ENCODE data around the gene KIAA1549. TPM values are rescaled to one million over a fixed set of nuclear protein-coding genes. Genes with fewer than 3 reads are reported as not detected.

The KIAA1549 gene
- total and polyA plus RNA-seq, 2 donors, result 0.48 to 1.9 TPM

- Histone ChIP-seq H3K4me1 (ENCODE audit: control insufficient read depth in 2 of 2, insufficient read depth in 2 of 2, low read length in 2 of 2) (peaks cover 23 to 24% of the 10 kb centered on the region in 2 donors), H3K27ac (ENCODE audit: low read depth in 1 of 2, low read length in 1 of 2) (no peak overlapping the region), H3K36me3 (ENCODE audit: control insufficient read depth in 2 of 2, insufficient read depth in 2 of 2, low read length in 1 of 2) (no peaks in the 10 kb centered on the region), H3K4me3 (ENCODE audit: low read length in 2 of 2) (no peak overlapping the region), H3K27me3 (ENCODE audit: control insufficient read depth in 2 of 2, insufficient read depth in 1 of 2, low read length in 1 of 2) (no peaks in the 10 kb centered on the region), H3K9me3 (ENCODE audit: control insufficient read depth in 2 of 2, insufficient read depth in 1 of 2, low read length in 1 of 2) (no peaks in the 10 kb centered on the region)
- WGBS, result 95% methylated on average over 8 of the region's 8 CpGs
- DNase-seq (ENCODE audit: low read depth in 6 of 9, low spot score in 9 of 9), result no peak
Observed at GRCh38 chr7:138898802-138899201, 82.4 kb downstream of the KIAA1549 start.

DNA sequence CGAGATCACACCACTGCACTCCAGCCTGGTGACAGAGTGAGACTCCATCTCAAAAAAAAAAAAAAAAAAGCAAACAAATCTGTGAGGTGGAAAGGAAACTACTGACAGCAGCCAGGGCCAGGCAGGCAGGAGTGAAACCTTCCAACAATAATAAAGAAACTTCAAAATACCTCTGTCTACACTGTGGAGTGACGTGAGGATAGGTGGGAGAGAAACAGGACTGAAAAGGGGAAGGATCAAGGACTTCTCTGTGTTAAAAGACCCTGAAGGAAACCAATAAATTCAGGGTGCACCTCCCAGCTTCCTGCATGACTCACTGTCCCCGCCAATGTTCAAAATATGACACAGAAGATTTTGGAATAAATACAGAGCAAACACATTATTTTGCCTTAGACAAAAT lies 82.9 kb downstream of the KIAA1549 start:
- peak in 1 of 9 donors; percentile 41 for DNase-seq (ENCODE audit: low read depth in 6 of 9, low spot score in 9 of 9)
- Histone ChIP-seq H3K4me1 (ENCODE audit: control insufficient read depth in 2 of 2, insufficient read depth in 2 of 2, low read length in 2 of 2) (peaks cover 19 to 20% of the 10 kb centered on the region in 2 donors), H3K9me3 (ENCODE audit: control insufficient read depth in 2 of 2, insufficient read depth in 1 of 2, low read length in 1 of 2) (no peaks in the 10 kb centered on the region), H3K27ac (ENCODE audit: low read depth in 1 of 2, low read length in 1 of 2) (no peak overlapping the region), H3K36me3 (ENCODE audit: control insufficient read depth in 2 of 2, insufficient read depth in 2 of 2, low read length in 1 of 2) (no peaks in the 10 kb centered on the region), H3K4me3 (ENCODE audit: low read length in 2 of 2) (no peak overlapping the region), H3K27me3 (ENCODE audit: control insufficient read depth in 2 of 2, insufficient read depth in 1 of 2, low read length in 1 of 2) (no peaks in the 10 kb centered on the region)
- WGBS, result 45% methylated on average over 3 of the region's 3 CpGs

GRCh38 chr7:138895679-138896078 lies 85.5 kb downstream of the KIAA1549 start:
- DNase-seq (ENCODE audit: low read depth in 6 of 9, low spot score in 9 of 9), result no peak
- 97% methylated on average over 7 of the region's 7 CpGs for WGBS
- H3K27ac ChIP-seq (ENCODE audit: low read depth in 1 of 2, low read length in 1 of 2), result no peak overlapping the region
- no peaks in the 10 kb centered on the region for H3K36me3 ChIP-seq (ENCODE audit: control insufficient read depth in 2 of 2, insufficient read depth in 2 of 2, low read length in 1 of 2)
- H3K9me3 ChIP-seq (ENCODE audit: control insufficient read depth in 2 of 2, insufficient read depth in 1 of 2, low read length in 1 of 2), result no peaks in the 10 kb centered on the region
- peaks cover 6 to 9% of the 10 kb centered on the region in 2 donors for H3K4me1 ChIP-seq (ENCODE audit: control insufficient read depth in 2 of 2, insufficient read depth in 2 of 2, low read length in 2 of 2)
- no peaks in the 10 kb centered on the region for H3K27me3 ChIP-seq (ENCODE audit: control insufficient read depth in 2 of 2, insufficient read depth in 1 of 2, low read length in 1 of 2)
- H3K4me3 ChIP-seq (ENCODE audit: low read length in 2 of 2), result no peak overlapping the region

GRCh38 chr7:138893258-138893657 lies 87.9 kb downstream of the KIAA1549 start:
- H3K27me3 ChIP-seq (ENCODE audit: control insufficient read depth in 2 of 2, insufficient read depth in 1 of 2, low read length in 1 of 2), result no peaks in the 10 kb centered on the region
- H3K27ac ChIP-seq (ENCODE audit: low read depth in 1 of 2, low read length in 1 of 2), result no peak overlapping the region
- 97% methylated on average over 4 of the region's 4 CpGs for WGBS
- H3K9me3 ChIP-seq (ENCODE audit: control insufficient read depth in 2 of 2, insufficient read depth in 1 of 2, low read length in 1 of 2), result no peaks in the 10 kb centered on the region
- H3K36me3 ChIP-seq (ENCODE audit: control insufficient read depth in 2 of 2, insufficient read depth in 2 of 2, low read length in 1 of 2), result no peaks in the 10 kb centered on the region
- no peak overlapping the region for H3K4me3 ChIP-seq (ENCODE audit: low read length in 2 of 2)
- no peak for DNase-seq (ENCODE audit: low read depth in 6 of 9, low spot score in 9 of 9)
- H3K4me1 ChIP-seq (ENCODE audit: control insufficient read depth in 2 of 2, insufficient read depth in 2 of 2, low read length in 2 of 2), result peaks cover 6% of the 10 kb centered on the region in 2 donors

GRCh38 chr7:138892812-138893211 lies 88.4 kb downstream of the KIAA1549 start:
- DNase-seq (ENCODE audit: low read depth in 6 of 9, low spot score in 9 of 9), result no peak
- no peak overlapping the region for H3K27ac ChIP-seq (ENCODE audit: low read depth in 1 of 2, low read length in 1 of 2)
- WGBS, result 98% methylated on average over 5 of the region's 5 CpGs
- no peaks in the 10 kb centered on the region for H3K27me3 ChIP-seq (ENCODE audit: control insufficient read depth in 2 of 2, insufficient read depth in 1 of 2, low read length in 1 of 2)
- H3K4me3 ChIP-seq (ENCODE audit: low read length in 2 of 2), result no peak overlapping the region
- no peaks in the 10 kb centered on the region for H3K36me3 ChIP-seq (ENCODE audit: control insufficient read depth in 2 of 2, insufficient read depth in 2 of 2, low read length in 1 of 2)
- no peaks in the 10 kb centered on the region for H3K9me3 ChIP-seq (ENCODE audit: control insufficient read depth in 2 of 2, insufficient read depth in 1 of 2, low read length in 1 of 2)
- H3K4me1 ChIP-seq (ENCODE audit: control insufficient read depth in 2 of 2, insufficient read depth in 2 of 2, low read length in 2 of 2), result peaks cover 6% of the 10 kb centered on the region in 2 donors

DNA sequence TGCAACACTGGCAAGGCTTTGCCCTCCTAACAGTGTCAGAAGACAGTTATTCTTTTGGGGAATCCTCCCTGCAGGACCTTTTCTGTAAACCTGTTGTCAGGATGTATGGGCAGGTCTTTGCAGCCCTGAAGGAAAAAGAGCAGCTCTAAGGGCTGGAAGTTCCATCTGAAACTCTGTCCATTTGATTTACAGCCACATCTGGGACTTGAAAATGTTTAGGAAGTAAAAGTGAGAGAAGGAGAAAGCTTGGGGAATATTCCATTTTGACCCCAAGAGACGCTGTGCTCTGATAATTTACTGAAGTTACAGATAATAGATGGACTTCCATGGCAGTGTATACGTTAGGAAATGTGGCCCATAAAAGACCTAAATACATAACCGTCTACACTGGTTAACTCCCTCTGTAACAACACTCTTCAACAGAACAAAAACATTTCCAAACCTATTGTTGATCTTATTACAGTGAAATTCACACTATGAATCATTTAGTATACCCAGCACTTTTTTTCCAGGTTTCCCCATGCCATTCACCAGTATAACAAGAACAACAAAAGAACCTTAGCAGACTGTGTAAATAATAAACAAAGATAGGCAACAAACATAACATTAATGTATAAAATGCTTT lies 89.1 kb downstream of the KIAA1549 start:
- 97% methylated on average over 3 of the region's 3 CpGs for WGBS
- H3K27me3 ChIP-seq (ENCODE audit: control insufficient read depth in 2 of 2, insufficient read depth in 1 of 2, low read length in 1 of 2), result no peaks in the 10 kb centered on the region
- H3K4me1 ChIP-seq (ENCODE audit: control insufficient read depth in 2 of 2, insufficient read depth in 2 of 2, low read length in 2 of 2), result peaks cover 6 to 9% of the 10 kb centered on the region in 2 donors
- H3K27ac ChIP-seq (ENCODE audit: low read depth in 1 of 2, low read length in 1 of 2), result no peak overlapping the region
- DNase-seq (ENCODE audit: low read depth in 6 of 9, low spot score in 9 of 9), result no peak
- H3K36me3 ChIP-seq (ENCODE audit: control insufficient read depth in 2 of 2, insufficient read depth in 2 of 2, low read length in 1 of 2), result no peaks in the 10 kb centered on the region
- no peak overlapping the region for H3K4me3 ChIP-seq (ENCODE audit: low read length in 2 of 2)
- H3K9me3 ChIP-seq (ENCODE audit: control insufficient read depth in 2 of 2, insufficient read depth in 1 of 2, low read length in 1 of 2), result no peaks in the 10 kb centered on the region

- peaks cover 6 to 15% of the 10 kb centered on the region in 2 donors for H3K4me1 ChIP-seq (ENCODE audit: control insufficient read depth in 2 of 2, insufficient read depth in 2 of 2, low read length in 2 of 2)
- no peaks in the 10 kb centered on the region for H3K36me3 ChIP-seq (ENCODE audit: control insufficient read depth in 2 of 2, insufficient read depth in 2 of 2, low read length in 1 of 2)
- no peak overlapping the region for H3K4me3 ChIP-seq (ENCODE audit: low read length in 2 of 2)
- H3K27ac ChIP-seq (ENCODE audit: low read depth in 1 of 2, low read length in 1 of 2), result no peak overlapping the region
- 98% methylated on average over 5 of the region's 5 CpGs for WGBS
- no peaks in the 10 kb centered on the region for H3K27me3 ChIP-seq (ENCODE audit: control insufficient read depth in 2 of 2, insufficient read depth in 1 of 2, low read length in 1 of 2)
- no peaks in the 10 kb centered on the region for H3K9me3 ChIP-seq (ENCODE audit: control insufficient read depth in 2 of 2, insufficient read depth in 1 of 2, low read length in 1 of 2)
- DNase-seq (ENCODE audit: low read depth in 6 of 9, low spot score in 9 of 9), result no peak
Observed at GRCh38 chr7:138891446-138891810, 89.8 kb downstream of the KIAA1549 start.

- Histone ChIP-seq H3K27me3 (ENCODE audit: control insufficient read depth in 2 of 2, insufficient read depth in 1 of 2, low read length in 1 of 2) (no peaks in the 10 kb centered on the region), H3K27ac (ENCODE audit: low read depth in 1 of 2, low read length in 1 of 2) (no peak overlapping the region), H3K36me3 (ENCODE audit: control insufficient read depth in 2 of 2, insufficient read depth in 2 of 2, low read length in 1 of 2) (no peaks in the 10 kb centered on the region), H3K4me1 (ENCODE audit: control insufficient read depth in 2 of 2, insufficient read depth in 2 of 2, low read length in 2 of 2) (peaks cover 4 to 18% of the 10 kb centered on the region in 2 donors), H3K9me3 (ENCODE audit: control insufficient read depth in 2 of 2, insufficient read depth in 1 of 2, low read length in 1 of 2) (no peaks in the 10 kb centered on the region), H3K4me3 (ENCODE audit: low read length in 2 of 2) (no peak overlapping the region)
- no peak for DNase-seq (ENCODE audit: low read depth in 6 of 9, low spot score in 9 of 9)
- WGBS, result 96% methylated on average over 21 of the region's 21 CpGs
Observed at GRCh38 chr7:138890499-138891445, 90.4 kb downstream of the KIAA1549 start.

Measured in thymus (tissue), 11 donors.